ENCODE data around the gene FBXL7.

FBXL7 gene

GRCh38 chr5:15533129-15533893, 33.3 kb downstream of the FBXL7 start:
- H3K27ac ChIP-seq (ENCODE audit: low read depth in 2 of 2, low read length in 2 of 2): peak overlapping the region in 1 of 2 donors; percentile 2
- no peaks in the 10 kb centered on the region for H3K36me3 ChIP-seq (ENCODE audit: control insufficient read depth in 2 of 2, insufficient read depth in 2 of 2, low read length in 2 of 2)
- no peaks in the 10 kb centered on the region for H3K4me1 ChIP-seq (ENCODE audit: control insufficient read depth in 2 of 2, insufficient read depth in 2 of 2, low read length in 2 of 2)
- no peak overlapping the region for H3K9ac ChIP-seq (ENCODE audit: low read depth in 1 of 2, low read length in 2 of 2)
- no peaks in the 10 kb centered on the region for H3K9me3 ChIP-seq (ENCODE audit: control insufficient read depth in 2 of 2, low read length in 2 of 2)
- H3K27me3 ChIP-seq (ENCODE audit: control insufficient read depth in 2 of 2, insufficient read depth in 2 of 2, low read length in 2 of 2): no peaks in the 10 kb centered on the region
- no peak overlapping the region for H3K4me3 ChIP-seq (ENCODE audit: low read length in 2 of 2)

- no peaks in the 10 kb centered on the region for H3K27me3 ChIP-seq (ENCODE audit: control insufficient read depth in 2 of 2, insufficient read depth in 2 of 2, low read length in 2 of 2)
- H3K27ac ChIP-seq (ENCODE audit: low read depth in 2 of 2, low read length in 2 of 2): no peak overlapping the region
- no peaks in the 10 kb centered on the region for H3K36me3 ChIP-seq (ENCODE audit: control insufficient read depth in 2 of 2, insufficient read depth in 2 of 2, low read length in 2 of 2)
- H3K9me3 ChIP-seq (ENCODE audit: control insufficient read depth in 2 of 2, low read length in 2 of 2): no peaks in the 10 kb centered on the region
- H3K9ac ChIP-seq (ENCODE audit: low read depth in 1 of 2, low read length in 2 of 2): no peak overlapping the region
- no peak overlapping the region for H3K4me3 ChIP-seq (ENCODE audit: low read length in 2 of 2)
- no peaks in the 10 kb centered on the region for H3K4me1 ChIP-seq (ENCODE audit: control insufficient read depth in 2 of 2, insufficient read depth in 2 of 2, low read length in 2 of 2)
These were observed 36.0 kb downstream of the FBXL7 start for GRCh38 chr5:15535938-15536337.

- Histone ChIP-seq H3K27ac (ENCODE audit: low read depth in 2 of 2, low read length in 2 of 2) (no peak overlapping the region), H3K4me1 (ENCODE audit: control insufficient read depth in 2 of 2, insufficient read depth in 2 of 2, low read length in 2 of 2) (no peaks in the 10 kb centered on the region), H3K27me3 (ENCODE audit: control insufficient read depth in 2 of 2, insufficient read depth in 2 of 2, low read length in 2 of 2) (no peaks in the 10 kb centered on the region), H3K36me3 (ENCODE audit: control insufficient read depth in 2 of 2, insufficient read depth in 2 of 2, low read length in 2 of 2) (no peaks in the 10 kb centered on the region), H3K9ac (ENCODE audit: low read depth in 1 of 2, low read length in 2 of 2) (no peak overlapping the region), H3K9me3 (ENCODE audit: control insufficient read depth in 2 of 2, low read length in 2 of 2) (no peaks in the 10 kb centered on the region), H3K4me3 (ENCODE audit: low read length in 2 of 2) (no peak overlapping the region)
These were observed 38.5 kb downstream of the FBXL7 start for GRCh38 chr5:15538516-15538915.

- Histone ChIP-seq H3K9me3 (ENCODE audit: control insufficient read depth in 2 of 2, low read length in 2 of 2) (no peaks in the 10 kb centered on the region), H3K4me3 (ENCODE audit: low read length in 2 of 2) (no peak overlapping the region), H3K4me1 (ENCODE audit: control insufficient read depth in 2 of 2, insufficient read depth in 2 of 2, low read length in 2 of 2) (no peaks in the 10 kb centered on the region), H3K36me3 (ENCODE audit: control insufficient read depth in 2 of 2, insufficient read depth in 2 of 2, low read length in 2 of 2) (no peaks in the 10 kb centered on the region), H3K27me3 (ENCODE audit: control insufficient read depth in 2 of 2, insufficient read depth in 2 of 2, low read length in 2 of 2) (no peaks in the 10 kb centered on the region), H3K9ac (ENCODE audit: low read depth in 1 of 2, low read length in 2 of 2) (no peak overlapping the region), H3K27ac (ENCODE audit: low read depth in 2 of 2, low read length in 2 of 2) (no peak overlapping the region)
These were observed 40.0 kb downstream of the FBXL7 start for GRCh38 chr5:15539951-15540350.

- Histone ChIP-seq H3K9me3 (ENCODE audit: control insufficient read depth in 2 of 2, low read length in 2 of 2) (no peaks in the 10 kb centered on the region), H3K36me3 (ENCODE audit: control insufficient read depth in 2 of 2, insufficient read depth in 2 of 2, low read length in 2 of 2) (no peaks in the 10 kb centered on the region), H3K4me3 (ENCODE audit: low read length in 2 of 2) (no peak overlapping the region), H3K27me3 (ENCODE audit: control insufficient read depth in 2 of 2, insufficient read depth in 2 of 2, low read length in 2 of 2) (no peaks in the 10 kb centered on the region), H3K9ac (ENCODE audit: low read depth in 1 of 2, low read length in 2 of 2) (no peak overlapping the region), H3K27ac (ENCODE audit: low read depth in 2 of 2, low read length in 2 of 2) (no peak overlapping the region), H3K4me1 (ENCODE audit: control insufficient read depth in 2 of 2, insufficient read depth in 2 of 2, low read length in 2 of 2) (no peaks in the 10 kb centered on the region)
These were observed 44.1 kb downstream of the FBXL7 start for GRCh38 chr5:15544039-15544438.

GRCh38 chr5:15545082-15545481, 45.1 kb downstream of the FBXL7 start:
- Histone ChIP-seq H3K9me3 (ENCODE audit: control insufficient read depth in 2 of 2, low read length in 2 of 2) (no peaks in the 10 kb centered on the region), H3K4me3 (ENCODE audit: low read length in 2 of 2) (no peak overlapping the region), H3K36me3 (ENCODE audit: control insufficient read depth in 2 of 2, insufficient read depth in 2 of 2, low read length in 2 of 2) (no peaks in the 10 kb centered on the region), H3K27ac (ENCODE audit: low read depth in 2 of 2, low read length in 2 of 2) (no peak overlapping the region), H3K27me3 (ENCODE audit: control insufficient read depth in 2 of 2, insufficient read depth in 2 of 2, low read length in 2 of 2) (no peaks in the 10 kb centered on the region), H3K4me1 (ENCODE audit: control insufficient read depth in 2 of 2, insufficient read depth in 2 of 2, low read length in 2 of 2) (no peaks in the 10 kb centered on the region), H3K9ac (ENCODE audit: low read depth in 1 of 2, low read length in 2 of 2) (no peak overlapping the region)

- no peak overlapping the region for H3K4me3 ChIP-seq (ENCODE audit: low read length in 2 of 2)
- H3K27ac ChIP-seq (ENCODE audit: low read depth in 2 of 2, low read length in 2 of 2): no peak overlapping the region
- H3K9ac ChIP-seq (ENCODE audit: low read depth in 1 of 2, low read length in 2 of 2): no peak overlapping the region
- H3K36me3 ChIP-seq (ENCODE audit: control insufficient read depth in 2 of 2, insufficient read depth in 2 of 2, low read length in 2 of 2): no peaks in the 10 kb centered on the region
- H3K27me3 ChIP-seq (ENCODE audit: control insufficient read depth in 2 of 2, insufficient read depth in 2 of 2, low read length in 2 of 2): no peaks in the 10 kb centered on the region
- no peaks in the 10 kb centered on the region for H3K4me1 ChIP-seq (ENCODE audit: control insufficient read depth in 2 of 2, insufficient read depth in 2 of 2, low read length in 2 of 2)
- no peaks in the 10 kb centered on the region for H3K9me3 ChIP-seq (ENCODE audit: control insufficient read depth in 2 of 2, low read length in 2 of 2)
These were observed 47.4 kb downstream of the FBXL7 start for GRCh38 chr5:15547261-15547839.

- no peaks in the 10 kb centered on the region for H3K36me3 ChIP-seq (ENCODE audit: control insufficient read depth in 2 of 2, insufficient read depth in 2 of 2, low read length in 2 of 2)
- H3K9me3 ChIP-seq (ENCODE audit: control insufficient read depth in 2 of 2, low read length in 2 of 2): no peaks in the 10 kb centered on the region
- H3K4me3 ChIP-seq (ENCODE audit: low read length in 2 of 2): no peak overlapping the region
- H3K4me1 ChIP-seq (ENCODE audit: control insufficient read depth in 2 of 2, insufficient read depth in 2 of 2, low read length in 2 of 2): no peaks in the 10 kb centered on the region
- H3K27me3 ChIP-seq (ENCODE audit: control insufficient read depth in 2 of 2, insufficient read depth in 2 of 2, low read length in 2 of 2): no peaks in the 10 kb centered on the region
- H3K9ac ChIP-seq (ENCODE audit: low read depth in 1 of 2, low read length in 2 of 2): no peak overlapping the region
- H3K27ac ChIP-seq (ENCODE audit: low read depth in 2 of 2, low read length in 2 of 2): no peak overlapping the region
These were observed 50.0 kb downstream of the FBXL7 start for GRCh38 chr5:15549961-15550360.

GRCh38 chr5:15550502-15551112, 50.6 kb downstream of the FBXL7 start:
- H3K27me3 ChIP-seq (ENCODE audit: control insufficient read depth in 2 of 2, insufficient read depth in 2 of 2, low read length in 2 of 2): no peaks in the 10 kb centered on the region
- H3K4me3 ChIP-seq (ENCODE audit: low read length in 2 of 2): no peak overlapping the region
- H3K36me3 ChIP-seq (ENCODE audit: control insufficient read depth in 2 of 2, insufficient read depth in 2 of 2, low read length in 2 of 2): no peaks in the 10 kb centered on the region
- no peak overlapping the region for H3K9ac ChIP-seq (ENCODE audit: low read depth in 1 of 2, low read length in 2 of 2)
- no peaks in the 10 kb centered on the region for H3K4me1 ChIP-seq (ENCODE audit: control insufficient read depth in 2 of 2, insufficient read depth in 2 of 2, low read length in 2 of 2)
- H3K27ac ChIP-seq (ENCODE audit: low read depth in 2 of 2, low read length in 2 of 2): no peak overlapping the region
- no peaks in the 10 kb centered on the region for H3K9me3 ChIP-seq (ENCODE audit: control insufficient read depth in 2 of 2, low read length in 2 of 2)

- no peak overlapping the region for H3K4me3 ChIP-seq (ENCODE audit: low read length in 2 of 2)
These were observed 51.1 kb downstream of the FBXL7 start for GRCh38 chr5:15551113-15551504.

More at GRCh38 chr5:15551113-15551504, 51.1 kb downstream of the FBXL7 start:
- Histone ChIP-seq H3K27ac (ENCODE audit: low read depth in 2 of 2, low read length in 2 of 2) (no peak overlapping the region), H3K9me3 (ENCODE audit: control insufficient read depth in 2 of 2, low read length in 2 of 2) (no peaks in the 10 kb centered on the region), H3K27me3 (ENCODE audit: control insufficient read depth in 2 of 2, insufficient read depth in 2 of 2, low read length in 2 of 2) (no peaks in the 10 kb centered on the region), H3K4me1 (ENCODE audit: control insufficient read depth in 2 of 2, insufficient read depth in 2 of 2, low read length in 2 of 2) (no peaks in the 10 kb centered on the region), H3K36me3 (ENCODE audit: control insufficient read depth in 2 of 2, insufficient read depth in 2 of 2, low read length in 2 of 2) (no peaks in the 10 kb centered on the region), H3K9ac (ENCODE audit: low read depth in 1 of 2, low read length in 2 of 2) (no peak overlapping the region)

All from mucosa of rectum (tissue), 2 donors.